Measurements from ENCODE around the gene KRT77.
"Not testable (repeated sequence)": the region's sequence is repeated elsewhere in the genome, so short reads cannot be mapped to it uniquely, and the experiment has no call there.

Gene KRT77

GRCh38 chr12:52721838-52722470 lies 18.6 kb upstream of the KRT77 start:
- DNase-seq: no peak

GRCh38 chr12:52720365-52720886 lies 17.1 kb upstream of the KRT77 start:
- no peak for DNase-seq

GRCh38 chr12:52716061-52716460 lies 12.7 kb upstream of the KRT77 start:
- DNase-seq: no peak

- DNase-seq: peak; percentile 68
Observed at GRCh38 chr12:52715416-52715815, 12.1 kb upstream of the KRT77 start.

- DNase-seq: no peak
Observed at GRCh38 chr12:52714887-52715281, 11.6 kb upstream of the KRT77 start.

GRCh38 chr12:52713960-52714886 lies 10.9 kb upstream of the KRT77 start:
- DNase-seq: no peak

- not testable (repeated sequence) for DNase-seq
Observed at GRCh38 chr12:52712122-52712521, 8.8 kb upstream of the KRT77 start.

GRCh38 chr12:52710730-52711129 lies 7.4 kb upstream of the KRT77 start:
- peak; percentile 77 for DNase-seq

GRCh38 chr12:52708010-52708409 lies 4.7 kb upstream of the KRT77 start:
- DNase-seq: no peak

GRCh38 chr12:52704464-52704863 lies 1.1 kb upstream of the KRT77 start:
- DNase-seq: no peak

- DNase-seq: no peak
Observed at GRCh38 chr12:52703878-52704277, 554 bp upstream of the KRT77 start.

GRCh38 chr12:52702338-52702737 lies 986 bp downstream of the KRT77 start:
- DNase-seq: no peak

GRCh38 chr12:52701281-52701680 lies 2.0 kb downstream of the KRT77 start:
- no peak for DNase-seq

GRCh38 chr12:52699960-52700359 lies 3.4 kb downstream of the KRT77 start:
- no peak for DNase-seq

- no peak for DNase-seq
Observed at GRCh38 chr12:52699373-52699772, 4.0 kb downstream of the KRT77 start.

GRCh38 chr12:52698651-52699340 lies 4.5 kb downstream of the KRT77 start:
- DNase-seq: no peak

GRCh38 chr12:52697058-52697582 lies 6.2 kb downstream of the KRT77 start:
- no peak for DNase-seq

GRCh38 chr12:52696588-52696987 lies 6.7 kb downstream of the KRT77 start:
- DNase-seq: no peak

- no peak for DNase-seq
Observed at GRCh38 chr12:52695039-52695438, 8.3 kb downstream of the KRT77 start.

GRCh38 chr12:52694151-52694550 lies 9.2 kb downstream of the KRT77 start:
- no peak for DNase-seq

- no peak for DNase-seq
Observed at GRCh38 chr12:52693261-52693660, 10.1 kb downstream of the KRT77 start.

GRCh38 chr12:52692254-52692653 lies 11.1 kb downstream of the KRT77 start:
- DNase-seq: peak; percentile 51

GRCh38 chr12:52691841-52692150 lies 11.5 kb downstream of the KRT77 start:
- no peak for DNase-seq

Data from RPMI8226 (cell line).